ENCODE results near the gene BCAS3.
A peak's percentile ranks its signal among the peaks of the same experiment; 100 is the strongest.

GRCh38 chr17:61410141-61411010 lies 732.7 kb downstream of the BCAS3 start:
- TF ChIP-seq ZFX (IDR thresholded peaks at IDR 0.05) (no peak), POLR2A (IDR thresholded peaks at IDR 0.05; ENCODE audit: borderline replicate concordance, extremely low read depth, insufficient read depth, insufficient read length) (no peak), SP1 (IDR thresholded peaks at IDR 0.05; ENCODE audit: low read depth) (no peak)
- TF ChIP-seq, protein P1, sequence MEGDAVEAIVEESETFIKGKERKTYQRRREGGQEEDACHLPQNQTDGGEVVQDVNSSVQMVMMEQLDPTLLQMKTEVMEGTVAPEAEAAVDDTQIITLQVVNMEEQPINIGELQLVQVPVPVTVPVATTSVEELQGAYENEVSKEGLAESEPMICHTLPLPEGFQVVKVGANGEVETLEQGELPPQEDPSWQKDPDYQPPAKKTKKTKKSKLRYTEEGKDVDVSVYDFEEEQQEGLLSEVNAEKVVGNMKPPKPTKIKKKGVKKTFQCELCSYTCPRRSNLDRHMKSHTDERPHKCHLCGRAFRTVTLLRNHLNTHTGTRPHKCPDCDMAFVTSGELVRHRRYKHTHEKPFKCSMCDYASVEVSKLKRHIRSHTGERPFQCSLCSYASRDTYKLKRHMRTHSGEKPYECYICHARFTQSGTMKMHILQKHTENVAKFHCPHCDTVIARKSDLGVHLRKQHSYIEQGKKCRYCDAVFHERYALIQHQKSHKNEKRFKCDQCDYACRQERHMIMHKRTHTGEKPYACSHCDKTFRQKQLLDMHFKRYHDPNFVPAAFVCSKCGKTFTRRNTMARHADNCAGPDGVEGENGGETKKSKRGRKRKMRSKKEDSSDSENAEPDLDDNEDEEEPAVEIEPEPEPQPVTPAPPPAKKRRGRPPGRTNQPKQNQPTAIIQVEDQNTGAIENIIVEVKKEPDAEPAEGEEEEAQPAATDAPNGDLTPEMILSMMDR (IDR thresholded peaks at IDR 0.05 in 2 of 3, conservative IDR thresholded peaks at IDR 0.05 in 1 of 3; ENCODE audit: borderline replicate concordance in 1 of 3, insufficient read depth in 1 of 3, low read depth in 2 of 3, low read length in 2 of 3): peak in 2 of 3 experiments; percentile 26 to 38; a peak in 3 of 6 replicates

Data from HCT116 (cell line).